ENCODE results near the gene PREB. TPM values are rescaled to one million over a fixed set of nuclear protein-coding genes. Genes with fewer than 3 reads are reported as not detected.

Gene PREB
- total and polyA plus RNA-seq, 2 of the 13 experiments (the other 11 are each of a cell fraction or from before 2014, with no cell fraction given), result 112 to 192 TPM

- TF ChIP-seq THAP9 (CRISPR knock-in tag; IDR thresholded peaks at IDR 0.05; ENCODE audit: borderline replicate concordance), result peak; percentile 67; the same call in 1 of the 2 replicates
- TF ChIP-seq KDM2A (CRISPR knock-in tag; IDR thresholded peaks at IDR 0.05; ENCODE audit: borderline replicate concordance, low read depth), result peak; percentile 89
- TF ChIP-seq CSRNP1 (CRISPR knock-in tag; IDR thresholded peaks at IDR 0.05), result no peak; the same call in 1 of the 2 replicates
- no peak; the same call in 1 of the 2 replicates for TF ChIP-seq YEATS2 (CRISPR knock-in tag; IDR thresholded peaks at IDR 0.05; ENCODE audit: borderline replicate concordance)
- no peak for TF ChIP-seq EHMT2 (IDR thresholded peaks at IDR 0.05; ENCODE audit: borderline replicate concordance, low read depth, low read length)
- TF ChIP-seq ZNF460 (CRISPR knock-in tag; IDR thresholded peaks at IDR 0.05; ENCODE audit: borderline replicate concordance), result no peak
- TF ChIP-seq ZBTB10 (CRISPR knock-in tag; IDR thresholded peaks at IDR 0.05; ENCODE audit: borderline replicate concordance), result peak; percentile 83; the same call in 1 of the 2 replicates
- no peak for TF ChIP-seq KAT2B (IDR thresholded peaks at IDR 0.05; ENCODE audit: borderline replicate concordance, low read depth, low read length)
- no peak for TF ChIP-seq FLYWCH1 (CRISPR knock-in tag; IDR thresholded peaks at IDR 0.05)
- TF ChIP-seq ZNF549 (CRISPR knock-in tag; IDR thresholded peaks at IDR 0.05), result peak; percentile 99
- TF ChIP-seq ZFP62 (CRISPR knock-in tag; IDR thresholded peaks at IDR 0.05), result no peak
- TF ChIP-seq ZMYM3 (CRISPR knock-in tag; IDR thresholded peaks at IDR 0.05), result peak; percentile 89
- 0 out of 2 replicates have a peak, but pooled peaks have one; percentile 70 for TF ChIP-seq ZNF432 (CRISPR knock-in tag; IDR thresholded peaks at IDR 0.05; ENCODE audit: borderline replicate concordance)
- TF ChIP-seq ZNF260 (CRISPR knock-in tag; IDR thresholded peaks at IDR 0.05; ENCODE audit: borderline replicate concordance, low read depth), result no peak
- no peak for TF ChIP-seq PLRG1 (conservative IDR thresholded peaks at IDR 0.05)
- TF ChIP-seq ZBTB21 (CRISPR knock-in tag; IDR thresholded peaks at IDR 0.05), result no peak
- TF ChIP-seq ZBTB7A (CRISPR knock-in tag; IDR thresholded peaks at IDR 0.05), result peak; percentile 87
- 0 out of 2 replicates have a peak, but pooled peaks have one; percentile 57 for TF ChIP-seq ZNF576 (CRISPR knock-in tag; IDR thresholded peaks at IDR 0.05)
- no peak for TF ChIP-seq ATF4 (CRISPR knock-in tag; IDR thresholded peaks at IDR 0.05)
- TF ChIP-seq NFKBIZ (CRISPR knock-in tag; IDR thresholded peaks at IDR 0.05), result no peak
Observed at GRCh38 chr2:27092696-27093429, 41.6 kb downstream of the PREB start (continued).

All from HepG2 (cell line).